Mammary epithelial cell (primary cell): ENCODE measurements around the gene RALGAPB.

Experiments
- EZH2 ChIP-seq: IDR thresholded peaks from 2 replicates; pipeline ENCODE4 v1.6.1; 2012; ENCODE audit warnings: low read length, inconsistent platforms, borderline replicate concordance
- TF ChIP-seq, protein P1 (sequence below), 2 donors: IDR thresholded peaks in 1 of 2; conservative IDR thresholded peaks in 1 of 2; 2 replicates each; pipeline ENCODE4 v1.5.1; 2011 to 2012; ENCODE audit warnings: inconsistent platforms in 2 of 2, low read length in 2 of 2, mild to moderate bottlenecking in 2 of 2, control low read depth in 1 of 2, low read depth in 1 of 2; ENCODE audit not compliant: insufficient read depth in 1 of 2; ENCODE audit errors: extremely low read depth in 1 of 2

GRCh38 chr20:38612751-38613515 is 140.3 kb downstream of the RALGAPB start:
- TF ChIP-seq, protein P1, sequence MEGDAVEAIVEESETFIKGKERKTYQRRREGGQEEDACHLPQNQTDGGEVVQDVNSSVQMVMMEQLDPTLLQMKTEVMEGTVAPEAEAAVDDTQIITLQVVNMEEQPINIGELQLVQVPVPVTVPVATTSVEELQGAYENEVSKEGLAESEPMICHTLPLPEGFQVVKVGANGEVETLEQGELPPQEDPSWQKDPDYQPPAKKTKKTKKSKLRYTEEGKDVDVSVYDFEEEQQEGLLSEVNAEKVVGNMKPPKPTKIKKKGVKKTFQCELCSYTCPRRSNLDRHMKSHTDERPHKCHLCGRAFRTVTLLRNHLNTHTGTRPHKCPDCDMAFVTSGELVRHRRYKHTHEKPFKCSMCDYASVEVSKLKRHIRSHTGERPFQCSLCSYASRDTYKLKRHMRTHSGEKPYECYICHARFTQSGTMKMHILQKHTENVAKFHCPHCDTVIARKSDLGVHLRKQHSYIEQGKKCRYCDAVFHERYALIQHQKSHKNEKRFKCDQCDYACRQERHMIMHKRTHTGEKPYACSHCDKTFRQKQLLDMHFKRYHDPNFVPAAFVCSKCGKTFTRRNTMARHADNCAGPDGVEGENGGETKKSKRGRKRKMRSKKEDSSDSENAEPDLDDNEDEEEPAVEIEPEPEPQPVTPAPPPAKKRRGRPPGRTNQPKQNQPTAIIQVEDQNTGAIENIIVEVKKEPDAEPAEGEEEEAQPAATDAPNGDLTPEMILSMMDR (conservative IDR thresholded peaks at IDR 0.05 in 1 of 2, IDR thresholded peaks at IDR 0.05 in 1 of 2; ENCODE audit: extremely low read depth in 1 of 2, insufficient read depth in 1 of 2, low read depth in 1 of 2, low read length in 2 of 2): no peak
- TF ChIP-seq EZH2: no peak
